HEK293 (cell line): ENCODE measurements around the gene NRL.

Experiments
- CTCF ChIA-PET: fragments of 350-600 bp; formaldehyde crosslinking; extraction: SDS; loops from one replicate; lab custom pipeline; 2021; ENCODE audit warnings: antibody characterized with exemption; lab: Yijun Ruan, JAX
- POLR2A ChIA-PET: fragments of 300-600 bp; formaldehyde crosslinking; extraction: SDS; loops from one replicate; lab custom pipeline; 2020; ENCODE audit warnings: antibody characterized with exemption, inconsistent platforms; lab: Yijun Ruan, JAX
- H3K27ac ChIP-seq: fragments of 200-500 bp; sonication (Bioruptor generic); 2 replicates; pipeline ENCODE4 v1.5.1; 2014; ENCODE audit warnings: low read depth, low read length, control low read depth, inconsistent platforms; ENCODE audit errors: extremely low read depth
- H3K36me3 ChIP-seq, 2 experiments: fragments of 200-500 bp in 1 of 2; sonication (Bioruptor generic) in 1 of 2; 1 replicate in 1 of 2; 2 replicates in 1 of 2; pipeline ENCODE4 v1.5.1; 2014 to 2017; ENCODE audit warnings: inconsistent platforms in 2 of 2, low read length in 2 of 2; ENCODE audit not compliant: control insufficient read depth in 2 of 2, insufficient read depth in 1 of 2
- H3K4me1 ChIP-seq: fragments of 200-500 bp; sonication (Bioruptor generic); 2 replicates; pipeline ENCODE4 v1.5.1; 2014; ENCODE audit warnings: mild to moderate bottlenecking, low read length, inconsistent platforms; ENCODE audit not compliant: control insufficient read depth, insufficient read depth
- H3K4me3 ChIP-seq: 2 replicates; pipeline ENCODE4 v1.5.1; 2011; ENCODE audit warnings: low read depth, mild to moderate bottlenecking, control low read depth, low read length, moderate library complexity
- H3K9me3 ChIP-seq: fragments of 200-500 bp; sonication (Bioruptor generic); 2 replicates; pipeline ENCODE4 v1.5.1; 2014; ENCODE audit warnings: low read depth, low read length, inconsistent platforms; ENCODE audit not compliant: control insufficient read depth, insufficient read depth
- GLIS1 ChIP-seq: fragments of 450-650 bp; formaldehyde crosslinking; IDR thresholded peaks from 2 replicates; pipeline ENCODE4 v1.5.1; 2016; ENCODE audit warnings: missing biosample characterization, missing genetic modification characterization
- IKZF3 ChIP-seq: fragments of 450-650 bp; IDR thresholded peaks from 2 replicates; pipeline ENCODE4 v1.5.0; 2018; ENCODE audit warnings: missing biosample characterization, mild to moderate bottlenecking, missing genetic modification characterization, moderate library complexity
- PRDM1 ChIP-seq: fragments of 450-650 bp; formaldehyde crosslinking; IDR thresholded peaks from 2 replicates; pipeline ENCODE4; 2016; ENCODE audit warnings: missing biosample characterization, missing genetic modification characterization
- ZFP41 ChIP-seq: fragments of 450-650 bp; formaldehyde crosslinking; IDR thresholded peaks from 2 replicates; pipeline ENCODE4 v1.5.1; 2016; ENCODE audit warnings: missing biosample characterization, missing genetic modification characterization, borderline replicate concordance
- ZNF10 ChIP-seq: fragments of 450-650 bp; formaldehyde crosslinking; IDR thresholded peaks from 2 replicates; pipeline ENCODE4 v1.5.1; 2017; ENCODE audit warnings: missing biosample characterization, missing genetic modification characterization
- ZNF335 ChIP-seq: fragments of 450-650 bp; formaldehyde crosslinking; conservative IDR thresholded peaks from 2 replicates; pipeline ENCODE4 v1.5.1; 2016; ENCODE audit warnings: missing biosample characterization, missing genetic modification characterization
- ZNF341 ChIP-seq: fragments of 450-650 bp; formaldehyde crosslinking; IDR thresholded peaks from 2 replicates; pipeline ENCODE4; 2016; ENCODE audit warnings: low read depth, missing biosample characterization, missing genetic modification characterization
- ZNF350 ChIP-seq: fragments of 450-650 bp; formaldehyde crosslinking; IDR thresholded peaks from 2 replicates; pipeline ENCODE4 v1.5.0; 2017; ENCODE audit warnings: missing biosample characterization, mild to moderate bottlenecking, missing genetic modification characterization
- ZNF548 ChIP-seq: fragments of 450-650 bp; formaldehyde crosslinking; IDR thresholded peaks from 2 replicates; pipeline ENCODE4 v1.5.1; 2016; ENCODE audit warnings: missing biosample characterization, missing genetic modification characterization
- ZNF624 ChIP-seq: fragments of 450-650 bp; formaldehyde crosslinking; IDR thresholded peaks from 2 replicates; pipeline ENCODE4 v1.5.1; 2017; ENCODE audit warnings: missing biosample characterization, missing genetic modification characterization
- ZNF654 ChIP-seq: fragments of 450-650 bp; formaldehyde crosslinking; IDR thresholded peaks from 2 replicates; pipeline ENCODE4 v1.5.1; 2016; ENCODE audit warnings: low read depth, missing biosample characterization, missing genetic modification characterization
- ZNF785 ChIP-seq: fragments of 450-650 bp; formaldehyde crosslinking; IDR thresholded peaks from 2 replicates; pipeline ENCODE4 v1.5.1; 2016; ENCODE audit warnings: missing biosample characterization, missing genetic modification characterization
- ZNF792 ChIP-seq: fragments of 450-650 bp; formaldehyde crosslinking; IDR thresholded peaks from 2 replicates; pipeline ENCODE4 v1.5.1; 2016; ENCODE audit warnings: missing biosample characterization, missing genetic modification characterization
- TF ChIP-seq, protein P1 (sequence below): fragments of 450-650 bp; formaldehyde crosslinking; IDR thresholded peaks from 2 replicates; pipeline ENCODE4 v1.5.1; 2016; ENCODE audit warnings: missing biosample characterization, missing genetic modification characterization
- TF ChIP-seq, protein P2 (sequence below): fragments of 450-650 bp; formaldehyde crosslinking; conservative IDR thresholded peaks from 2 replicates; pipeline ENCODE4 v1.5.1; 2016; ENCODE audit warnings: low read depth, missing biosample characterization, missing genetic modification characterization
- TF ChIP-seq, protein P3 (sequence below): fragments of 450-650 bp; IDR thresholded peaks from 2 replicates; pipeline ENCODE4 v1.5.1; 2018; ENCODE audit warnings: missing biosample characterization, mild to moderate bottlenecking, missing genetic modification characterization
- TF ChIP-seq, protein P4 (sequence below): fragments of 450-650 bp; formaldehyde crosslinking; IDR thresholded peaks from 2 replicates; pipeline ENCODE4 v1.5.1; 2016; ENCODE audit warnings: missing biosample characterization, missing genetic modification characterization

The NRL gene

DNA sequence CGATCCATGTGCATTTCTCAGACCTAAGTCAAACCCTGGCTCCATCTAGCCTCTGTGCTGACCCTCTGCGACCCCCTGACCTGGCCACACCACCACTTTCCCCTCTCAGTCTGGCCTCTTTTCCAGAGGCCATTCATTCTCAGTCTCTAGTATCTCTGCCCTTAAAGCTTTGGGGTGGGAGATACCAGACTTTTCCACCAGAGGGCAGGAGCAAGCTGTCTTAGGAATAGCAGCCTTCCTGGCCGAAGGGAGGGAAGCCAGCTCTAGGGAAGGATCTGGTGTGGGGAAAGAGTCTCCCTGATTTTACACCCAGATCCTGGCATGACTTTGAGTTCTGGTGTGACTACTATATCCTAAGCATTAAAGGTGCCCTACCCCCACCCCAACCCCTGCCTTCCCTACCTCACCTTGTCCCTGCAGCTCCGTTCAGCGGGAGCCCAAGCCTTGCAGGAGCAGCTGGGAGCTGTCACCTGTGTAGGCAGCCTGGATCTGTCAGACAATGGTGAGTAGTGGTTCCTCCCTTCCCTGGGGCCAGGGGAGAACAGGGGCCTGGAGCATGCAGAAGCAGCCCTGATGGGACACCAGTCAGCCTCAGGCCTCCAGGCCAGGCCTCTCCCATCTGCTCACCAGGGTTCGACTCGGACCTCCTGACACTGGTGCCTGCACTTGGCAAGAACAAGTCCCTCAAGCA, 56.3 kb downstream of the NRL start:
- Histone ChIP-seq H3K36me3 (no peaks in the 10 kb centered on the region), H3K4me3 (no peak overlapping the region), H3K27ac (no peak overlapping the region), H3K4me1 (no peaks in the 10 kb centered on the region), H3K9me3 (no peaks in the 10 kb centered on the region)
- peak; percentile 53; the same call in 1 of the 2 replicates for TF ChIP-seq IKZF3 (tag by site-specific recombination)
- peak; percentile 84 for TF ChIP-seq ZNF341 (tag by site-specific recombination)
- no peak for TF ChIP-seq ZNF335 (tag by site-specific recombination)
- TF ChIP-seq ZNF792 (tag by site-specific recombination) = no peak
- TF ChIP-seq, protein P1, sequence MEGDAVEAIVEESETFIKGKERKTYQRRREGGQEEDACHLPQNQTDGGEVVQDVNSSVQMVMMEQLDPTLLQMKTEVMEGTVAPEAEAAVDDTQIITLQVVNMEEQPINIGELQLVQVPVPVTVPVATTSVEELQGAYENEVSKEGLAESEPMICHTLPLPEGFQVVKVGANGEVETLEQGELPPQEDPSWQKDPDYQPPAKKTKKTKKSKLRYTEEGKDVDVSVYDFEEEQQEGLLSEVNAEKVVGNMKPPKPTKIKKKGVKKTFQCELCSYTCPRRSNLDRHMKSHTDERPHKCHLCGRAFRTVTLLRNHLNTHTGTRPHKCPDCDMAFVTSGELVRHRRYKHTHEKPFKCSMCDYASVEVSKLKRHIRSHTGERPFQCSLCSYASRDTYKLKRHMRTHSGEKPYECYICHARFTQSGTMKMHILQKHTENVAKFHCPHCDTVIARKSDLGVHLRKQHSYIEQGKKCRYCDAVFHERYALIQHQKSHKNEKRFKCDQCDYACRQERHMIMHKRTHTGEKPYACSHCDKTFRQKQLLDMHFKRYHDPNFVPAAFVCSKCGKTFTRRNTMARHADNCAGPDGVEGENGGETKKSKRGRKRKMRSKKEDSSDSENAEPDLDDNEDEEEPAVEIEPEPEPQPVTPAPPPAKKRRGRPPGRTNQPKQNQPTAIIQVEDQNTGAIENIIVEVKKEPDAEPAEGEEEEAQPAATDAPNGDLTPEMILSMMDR = peak; percentile 85
- peak; percentile 88 for TF ChIP-seq ZNF654 (tag by site-specific recombination)
- ChIA-PET POLR2A (interaction anchor here (0.6 to 2.3 kb wide), 15 partner anchors 22 to 184 kb away, joined by 3 to 22 read pairs (median 5); partner anchors contain the start of genes DCAF11, EMC9, IPO4 and IRF9), CTCF (interaction anchor here (0.6 to 8.9 kb wide), 37 partner anchors 9 to 751 kb away, joined by 3 to 247 read pairs (median 5); partner anchors contain the start of genes CPNE6, DCAF11, DHRS4L2 and EMC9)

DNA sequence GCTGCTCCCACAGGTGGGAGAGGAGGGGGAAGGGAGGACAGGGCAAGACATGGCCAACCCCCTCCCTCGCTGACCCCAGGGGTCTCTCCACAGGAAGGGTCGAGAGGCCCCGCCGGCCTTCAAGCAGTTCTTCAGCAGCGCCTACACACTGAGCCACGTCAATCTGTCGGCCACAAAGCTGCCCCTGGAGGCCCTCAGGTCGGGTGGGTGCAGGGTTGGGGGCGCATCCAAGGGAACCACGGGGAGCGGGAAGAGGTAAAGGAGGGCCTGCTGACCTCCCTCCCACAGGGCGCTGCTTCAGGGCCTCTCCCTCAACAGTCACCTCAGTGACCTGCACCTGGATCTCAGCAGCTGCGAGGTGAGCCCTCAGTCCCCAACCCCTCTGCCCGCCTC, 56.9 kb downstream of the NRL start:
- Histone ChIP-seq H3K27ac (no peak overlapping the region), H3K9me3 (no peaks in the 10 kb centered on the region), H3K36me3 (no peaks in the 10 kb centered on the region), H3K4me3 (no peak overlapping the region), H3K4me1 (no peaks in the 10 kb centered on the region)
- POLR2A ChIA-PET = interaction anchor here (0.6 to 2.3 kb wide), 14 partner anchors 23 to 185 kb away, joined by 3 to 22 read pairs (median 5); partner anchors contain the start of genes DCAF11, EMC9, IRF9 and NRL
- CTCF ChIA-PET = interaction anchor here (0.7 to 8.9 kb wide), 33 partner anchors 9 to 751 kb away, joined by 3 to 247 read pairs (median 6); partner anchors contain the start of genes CPNE6, DCAF11, DHRS4L2 and EMC9
- TF ChIP-seq ZNF624 (tag by site-specific recombination) (no peak), ZNF350 (tag by site-specific recombination) (no peak), ZNF785 (tag by site-specific recombination) (no peak), GLIS1 (tag by site-specific recombination) (no peak)
- TF ChIP-seq, protein P2, sequence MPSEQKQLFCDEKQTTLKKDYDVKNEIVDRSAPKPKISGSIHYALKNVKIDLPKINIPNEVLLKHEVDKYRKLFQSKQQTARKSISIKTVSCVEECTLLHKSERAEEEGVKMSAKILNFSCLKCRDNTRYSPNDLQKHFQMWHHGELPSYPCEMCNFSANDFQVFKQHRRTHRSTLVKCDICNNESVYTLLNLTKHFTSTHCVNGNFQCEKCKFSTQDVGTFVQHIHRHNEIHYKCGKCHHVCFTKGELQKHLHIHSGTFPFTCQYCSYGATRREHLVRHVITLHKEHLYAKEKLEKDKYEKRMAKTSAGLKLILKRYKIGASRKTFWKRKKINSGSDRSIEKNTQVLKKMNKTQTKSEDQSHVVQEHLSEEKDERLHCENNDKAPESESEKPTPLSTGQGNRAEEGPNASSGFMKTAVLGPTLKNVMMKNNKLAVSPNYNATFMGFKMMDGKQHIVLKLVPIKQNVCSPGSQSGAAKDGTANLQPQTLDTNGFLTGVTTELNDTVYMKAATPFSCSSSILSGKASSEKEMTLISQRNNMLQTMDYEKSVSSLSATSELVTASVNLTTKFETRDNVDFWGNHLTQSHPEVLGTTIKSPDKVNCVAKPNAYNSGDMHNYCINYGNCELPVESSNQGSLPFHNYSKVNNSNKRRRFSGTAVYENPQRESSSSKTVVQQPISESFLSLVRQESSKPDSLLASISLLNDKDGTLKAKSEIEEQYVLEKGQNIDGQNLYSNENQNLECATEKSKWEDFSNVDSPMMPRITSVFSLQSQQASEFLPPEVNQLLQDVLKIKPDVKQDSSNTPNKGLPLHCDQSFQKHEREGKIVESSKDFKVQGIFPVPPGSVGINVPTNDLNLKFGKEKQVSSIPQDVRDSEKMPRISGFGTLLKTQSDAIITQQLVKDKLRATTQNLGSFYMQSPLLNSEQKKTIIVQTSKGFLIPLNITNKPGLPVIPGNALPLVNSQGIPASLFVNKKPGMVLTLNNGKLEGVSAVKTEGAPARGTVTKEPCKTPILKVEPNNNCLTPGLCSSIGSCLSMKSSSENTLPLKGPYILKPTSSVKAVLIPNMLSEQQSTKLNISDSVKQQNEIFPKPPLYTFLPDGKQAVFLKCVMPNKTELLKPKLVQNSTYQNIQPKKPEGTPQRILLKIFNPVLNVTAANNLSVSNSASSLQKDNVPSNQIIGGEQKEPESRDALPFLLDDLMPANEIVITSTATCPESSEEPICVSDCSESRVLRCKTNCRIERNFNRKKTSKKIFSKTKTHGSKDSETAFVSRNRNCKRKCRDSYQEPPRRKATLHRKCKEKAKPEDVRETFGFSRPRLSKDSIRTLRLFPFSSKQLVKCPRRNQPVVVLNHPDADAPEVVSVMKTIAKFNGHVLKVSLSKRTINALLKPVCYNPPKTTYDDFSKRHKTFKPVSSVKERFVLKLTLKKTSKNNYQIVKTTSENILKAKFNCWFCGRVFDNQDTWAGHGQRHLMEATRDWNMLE (tag by site-specific recombination) = no peak
- TF ChIP-seq, all 188 proteins: peak for 0

DNA sequence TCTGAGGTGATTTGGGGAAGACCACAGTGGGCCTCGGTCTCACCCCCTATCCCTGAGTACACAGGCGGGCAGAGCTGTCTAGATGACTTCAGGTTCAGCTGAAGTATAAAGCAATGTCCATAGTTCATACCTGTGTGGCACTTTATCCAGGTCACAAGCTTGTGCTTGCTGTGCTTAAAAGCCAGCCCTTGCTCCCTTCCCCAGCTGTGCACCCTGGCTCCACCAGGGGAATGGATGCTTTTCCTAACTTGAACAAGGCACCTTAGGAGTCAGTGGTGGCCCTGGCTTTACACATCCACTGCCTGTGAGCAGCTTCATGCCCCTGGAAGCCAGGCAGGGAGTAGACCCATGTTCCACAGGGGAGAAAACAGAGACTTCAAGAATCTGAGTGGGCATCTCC, 57.5 kb downstream of the NRL start:
- CTCF ChIA-PET = interaction anchor here (0.7 to 8.9 kb wide), 14 partner anchors 12 to 750 kb away, joined by 3 to 247 read pairs (median 15); partner anchors contain the start of genes CPNE6, DCAF11, IRF9 and NRL
- POLR2A ChIA-PET = interaction anchor here (1.6 to 2.3 kb wide), 5 partner anchors 33 to 104 kb away, joined by 5 to 22 read pairs (median 17); partner anchors contain the start of genes IRF9 and PCK2
- TF ChIP-seq PRDM1 (tag by site-specific recombination) = no peak
- TF ChIP-seq, protein P3, sequence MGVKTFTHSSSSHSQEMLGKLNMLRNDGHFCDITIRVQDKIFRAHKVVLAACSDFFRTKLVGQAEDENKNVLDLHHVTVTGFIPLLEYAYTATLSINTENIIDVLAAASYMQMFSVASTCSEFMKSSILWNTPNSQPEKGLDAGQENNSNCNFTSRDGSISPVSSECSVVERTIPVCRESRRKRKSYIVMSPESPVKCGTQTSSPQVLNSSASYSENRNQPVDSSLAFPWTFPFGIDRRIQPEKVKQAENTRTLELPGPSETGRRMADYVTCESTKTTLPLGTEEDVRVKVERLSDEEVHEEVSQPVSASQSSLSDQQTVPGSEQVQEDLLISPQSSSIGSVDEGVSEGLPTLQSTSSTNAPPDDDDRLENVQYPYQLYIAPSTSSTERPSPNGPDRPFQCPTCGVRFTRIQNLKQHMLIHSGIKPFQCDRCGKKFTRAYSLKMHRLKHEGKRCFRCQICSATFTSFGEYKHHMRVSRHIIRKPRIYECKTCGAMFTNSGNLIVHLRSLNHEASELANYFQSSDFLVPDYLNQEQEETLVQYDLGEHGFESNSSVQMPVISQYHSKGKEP (tag by site-specific recombination) = no peak
- TF ChIP-seq, protein P4, sequence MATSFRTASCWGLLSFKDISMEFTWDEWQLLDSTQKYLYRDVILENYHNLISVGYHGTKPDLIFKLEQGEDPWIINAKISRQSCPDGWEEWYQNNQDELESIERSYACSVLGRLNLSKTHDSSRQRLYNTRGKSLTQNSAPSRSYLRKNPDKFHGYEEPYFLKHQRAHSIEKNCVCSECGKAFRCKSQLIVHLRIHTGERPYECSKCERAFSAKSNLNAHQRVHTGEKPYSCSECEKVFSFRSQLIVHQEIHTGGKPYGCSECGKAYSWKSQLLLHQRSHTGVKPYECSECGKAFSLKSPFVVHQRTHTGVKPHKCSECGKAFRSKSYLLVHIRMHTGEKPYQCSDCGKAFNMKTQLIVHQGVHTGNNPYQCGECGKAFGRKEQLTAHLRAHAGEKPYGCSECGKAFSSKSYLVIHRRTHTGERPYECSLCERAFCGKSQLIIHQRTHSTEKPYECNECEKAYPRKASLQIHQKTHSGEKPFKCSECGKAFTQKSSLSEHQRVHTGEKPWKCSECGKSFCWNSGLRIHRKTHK (tag by site-specific recombination) = no peak
- TF ChIP-seq ZNF10 = no peak
- TF ChIP-seq ZNF548 (tag by site-specific recombination) = no peak
- no peak for TF ChIP-seq ZFP41 (tag by site-specific recombination)

More for the DNA sequence above, 57.5 kb downstream of the NRL start:
- Histone ChIP-seq H3K4me1 (no peaks in the 10 kb centered on the region), H3K9me3 (no peaks in the 10 kb centered on the region), H3K4me3 (no peak overlapping the region), H3K36me3 (no peaks in the 10 kb centered on the region), H3K27ac (no peak overlapping the region)
